NCI-H2227 treated with DMSO at 0.1 percent for 48 hours (cell line): ENCODE data around the gene VSX1.

ENCODE experiments used
- DNase-seq: peaks from one replicate; lab custom pipeline; 2025; lab: John Stamatoyannopoulos, UW

VSX1 gene

GRCh38 chr20:25040438-25040831 lies 41.5 kb downstream of the VSX1 start:
- DNase-seq, result no peak

DNA sequence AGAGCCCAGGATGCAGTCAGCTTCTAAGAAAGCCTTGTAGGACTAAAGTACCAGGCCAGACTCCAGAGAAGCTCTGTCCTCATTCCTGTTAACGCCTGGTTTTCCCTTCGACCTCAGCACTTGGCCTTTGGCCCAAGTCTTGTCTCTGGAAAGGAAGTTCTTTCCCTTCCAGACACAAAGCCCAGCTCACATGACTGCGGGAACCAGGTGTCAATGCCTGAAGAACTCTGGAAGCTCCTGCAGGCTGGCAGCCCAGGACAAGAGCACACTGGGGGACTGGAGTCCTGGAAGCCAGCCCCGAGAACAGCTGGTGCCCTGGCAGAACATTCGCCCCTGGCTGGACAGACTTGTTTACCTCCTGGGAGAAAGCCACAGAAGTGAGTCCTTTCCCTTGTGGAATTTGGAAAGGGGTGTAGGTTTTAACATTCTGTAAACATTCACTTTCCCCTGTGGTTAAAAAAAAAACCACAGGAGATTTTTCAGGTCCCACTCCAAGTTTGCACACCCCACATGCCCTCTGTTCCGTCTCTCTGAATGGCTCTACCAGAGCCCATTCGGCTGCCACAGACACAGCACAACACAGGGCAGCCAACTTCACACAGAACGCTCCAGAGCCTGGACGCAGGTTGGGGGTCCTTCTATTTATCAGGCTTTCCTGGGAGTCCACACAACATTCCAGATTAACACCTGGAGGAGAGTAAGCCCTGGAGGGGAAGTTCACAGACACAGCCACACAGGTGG lies 42.1 kb downstream of the VSX1 start:
- DNase-seq, result no peak

GRCh38 chr20:25038591-25039015 lies 43.3 kb downstream of the VSX1 start:
- DNase-seq, result no peak

GRCh38 chr20:25038103-25038410 lies 43.9 kb downstream of the VSX1 start:
- DNase-seq, result no peak

- DNase-seq, result no peak
Measured at GRCh38 chr20:25037288-25038102, 44.4 kb downstream of the VSX1 start.

- no peak for DNase-seq
Measured at GRCh38 chr20:25036331-25036936, 45.5 kb downstream of the VSX1 start.

DNA sequence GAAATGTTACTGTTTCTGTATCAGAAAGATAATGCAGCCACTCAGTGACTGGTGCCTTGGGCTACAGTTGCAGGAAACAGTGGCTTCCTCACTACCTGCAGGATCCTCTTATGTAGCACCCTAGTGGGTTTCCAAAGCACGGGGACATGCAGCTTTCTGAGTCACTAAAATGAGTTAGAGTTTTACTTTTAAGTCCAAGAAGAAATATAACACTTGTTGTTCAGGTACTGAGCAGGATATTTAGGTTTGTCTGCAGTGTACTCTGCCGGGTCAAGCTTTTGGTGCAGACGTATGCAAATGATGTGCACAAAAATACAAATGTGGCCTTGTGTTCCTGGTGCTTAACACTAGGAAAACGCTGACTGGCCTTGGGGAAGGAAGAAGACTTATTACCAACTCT lies 46.0 kb downstream of the VSX1 start:
- DNase-seq, result no peak

DNA sequence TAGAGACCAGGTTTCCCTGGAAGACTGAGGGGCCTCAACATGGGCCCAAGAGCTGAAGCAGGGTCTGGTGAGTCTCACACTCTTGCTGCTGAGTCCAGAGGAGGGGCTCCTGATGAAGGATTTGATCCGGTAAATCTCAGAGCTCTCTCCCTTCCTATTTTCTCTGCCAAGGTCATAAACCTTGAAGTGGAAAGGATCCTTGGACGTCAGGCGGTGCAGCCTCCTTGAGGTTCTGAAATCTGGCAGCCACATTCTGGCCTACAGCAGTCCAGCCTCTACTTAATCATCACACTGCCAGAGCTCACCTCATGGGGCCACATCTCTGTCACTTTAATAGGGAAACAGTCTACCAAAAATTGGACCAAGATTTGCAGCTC lies 48.0 kb downstream of the VSX1 start:
- DNase-seq, result no peak

- no peak for DNase-seq
Measured at GRCh38 chr20:25033265-25033923, 48.5 kb downstream of the VSX1 start.

GRCh38 chr20:25032478-25033264 lies 49.3 kb downstream of the VSX1 start:
- no peak for DNase-seq

DNA sequence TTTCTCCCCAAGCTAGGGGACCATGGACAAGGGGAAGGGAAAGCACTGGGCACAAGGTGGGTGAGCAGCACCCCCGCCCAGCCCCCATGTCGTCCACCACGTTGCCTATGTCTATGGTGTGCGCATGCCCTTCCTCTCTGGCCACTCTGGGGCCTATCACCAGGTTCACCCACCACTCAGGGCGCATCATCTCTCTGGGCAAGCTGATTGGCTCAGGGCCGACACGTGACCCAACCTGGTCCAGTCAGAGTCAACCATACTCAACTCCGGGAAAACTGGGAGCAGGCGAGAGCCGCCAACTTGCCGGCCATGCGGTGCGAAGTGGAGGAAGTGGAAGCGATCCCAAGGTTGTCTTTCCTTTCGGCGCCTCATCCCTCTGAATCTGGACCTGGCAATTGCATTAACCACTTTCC lies 49.9 kb downstream of the VSX1 start:
- no peak for DNase-seq

DNA sequence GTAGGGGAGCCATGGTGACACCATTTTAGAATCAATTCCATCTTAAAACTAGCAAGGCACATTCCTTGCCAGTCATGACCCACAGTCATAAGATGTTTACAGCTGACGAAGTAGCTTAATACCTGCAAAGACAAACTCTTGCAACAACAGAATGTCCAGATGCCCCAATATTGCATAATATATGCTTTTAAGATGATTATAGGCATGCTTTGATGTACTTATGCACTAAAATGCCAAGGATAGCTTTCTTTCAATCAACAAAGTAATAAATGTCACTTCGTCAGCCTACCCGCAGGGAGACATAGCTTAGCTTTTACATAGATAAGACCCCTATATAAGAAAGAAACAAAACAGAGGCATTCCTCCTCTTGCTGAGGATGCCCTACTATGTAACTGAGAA lies 50.7 kb downstream of the VSX1 start:
- DNase-seq, result no peak

DNA sequence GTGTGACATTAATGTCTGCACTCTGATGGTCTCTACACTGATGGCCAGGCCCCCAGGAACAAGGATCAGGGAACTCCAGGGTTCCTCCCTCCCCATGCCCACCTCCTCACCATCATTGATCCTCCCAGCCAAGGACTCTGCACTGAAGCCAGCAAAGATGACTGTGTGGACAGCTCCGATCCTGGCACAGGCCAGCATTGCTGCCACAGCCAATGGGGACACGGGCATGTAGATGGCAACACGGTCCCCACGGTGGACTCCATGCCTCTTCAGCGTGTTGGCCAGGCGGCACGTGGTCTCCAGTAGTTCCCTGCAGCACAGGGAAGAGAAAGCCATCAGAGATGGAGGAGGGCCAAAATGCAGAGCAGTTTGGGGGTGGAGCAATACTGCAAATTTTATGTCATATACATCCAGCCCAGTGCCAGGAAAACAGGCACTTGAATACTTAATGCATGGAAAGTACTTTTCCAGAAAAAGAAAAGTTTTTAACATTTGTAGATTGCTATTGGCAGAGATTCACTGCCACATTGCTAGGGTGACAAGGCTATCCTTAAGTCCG lies 51.2 kb downstream of the VSX1 start:
- no peak for DNase-seq

DNA sequence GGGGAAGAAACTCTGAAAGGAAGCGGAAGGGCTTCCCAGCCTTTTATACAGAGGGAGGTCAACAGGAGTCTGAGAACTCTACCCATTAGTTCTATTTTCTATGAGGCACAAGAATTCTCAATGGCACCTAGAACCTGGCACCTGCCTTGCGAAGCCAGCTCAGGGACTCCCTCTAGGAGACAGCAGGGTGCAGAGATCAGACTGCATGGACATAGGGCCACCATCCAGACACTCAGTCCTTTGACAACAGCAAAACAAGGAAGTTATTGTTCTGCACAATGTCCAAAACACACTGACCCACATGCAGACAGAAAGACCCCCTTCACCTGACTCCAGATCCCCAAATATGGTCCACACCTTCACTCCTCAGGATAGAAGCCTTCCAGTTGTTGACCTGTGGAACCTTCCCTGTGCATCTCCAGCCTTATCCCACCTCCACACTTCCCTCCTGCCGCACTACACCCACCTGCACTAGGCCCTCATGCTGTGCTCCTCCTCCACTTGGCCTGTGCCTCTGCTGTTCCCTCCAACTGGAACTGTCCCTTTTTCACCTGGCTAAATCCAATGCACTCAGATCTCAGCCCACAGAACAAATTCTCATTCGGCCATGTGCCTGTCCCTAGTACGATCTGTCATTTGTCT lies 51.8 kb downstream of the VSX1 start:
- no peak for DNase-seq

DNA sequence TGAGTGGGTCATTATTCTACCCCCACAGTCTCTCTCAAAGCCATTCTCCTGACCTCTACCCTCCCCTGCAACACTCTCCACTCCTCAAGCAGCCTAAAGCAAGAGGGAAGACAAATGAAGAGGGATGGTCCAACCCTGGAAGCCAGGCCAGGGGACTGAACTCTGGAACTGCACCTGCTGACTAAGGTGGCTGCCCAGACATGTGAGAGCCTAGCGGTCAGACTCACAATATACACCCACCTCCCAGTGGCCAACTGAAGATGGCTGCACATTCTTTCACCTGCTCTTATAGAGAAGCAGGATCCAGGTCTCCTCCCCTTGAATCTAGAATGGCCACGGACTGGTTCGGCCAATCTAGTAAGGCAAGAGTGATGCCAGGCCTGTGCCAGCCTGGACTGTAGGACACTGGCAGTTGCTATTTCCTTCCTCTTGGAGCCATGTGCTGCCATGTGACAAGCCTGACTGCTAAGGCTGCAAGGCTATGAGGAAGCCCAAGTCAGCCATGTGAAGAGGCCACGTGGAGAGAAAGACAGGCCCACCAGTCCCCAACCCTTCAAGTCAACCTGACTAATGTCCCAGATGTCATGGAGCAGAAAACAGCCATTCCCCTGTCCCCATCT lies 55.8 kb downstream of the VSX1 start:
- no peak for DNase-seq
